IMR-90 (cell line): ENCODE results near the gene CCDC102B. TPM values are rescaled to one million over a fixed set of nuclear protein-coding genes. Genes with fewer than 3 reads are reported as not detected.

Source experiments
- ATAC-seq: fragments of 200-7000 bp; cut with Tn5 transposase; 2 replicates; pipeline ENCODE4 v1.9.1; 2020; ENCODE audit warnings: low read depth, mild to moderate bottlenecking, moderate library complexity
- BruUV-seq: library from RNA; stranded (reverse); fragments of 400-500 nt; replicated peaks from 2 replicates; lab custom pipeline; 2021; lab: Mats Ljungman, UMichigan
- CTCF ChIA-PET: fragments of 300-600 bp; formaldehyde crosslinking; extraction: SDS; loops from one replicate; lab custom pipeline; 2021; ENCODE audit warnings: antibody characterized with exemption; lab: Yijun Ruan, JAX
- POLR2A ChIA-PET: fragments of 300-600 bp; sonication (Branson Sonifier 250); formaldehyde crosslinking; loops from one replicate; lab custom pipeline; 2022; ENCODE audit warnings: antibody characterized with exemption; ENCODE audit not compliant: unreplicated experiment; lab: Charles Lee
- DNase-seq: peaks from one replicate; pipeline ENCODE4 v3.0.0; 2013
- H2AFZ ChIP-seq: replicated peaks from 2 replicates; pipeline ENCODE3; 2013; ENCODE audit warnings: low read length, mild to moderate bottlenecking; ENCODE audit not compliant: poor library complexity
- H2AK5ac ChIP-seq: 2 replicates; pipeline ENCODE4 v1.6.1; 2013; ENCODE audit warnings: low read depth, low read length, inconsistent platforms
- H2AK9ac ChIP-seq: replicated peaks from 2 replicates; pipeline ENCODE3; 2013; ENCODE audit warnings: mild to moderate bottlenecking, low read depth, low read length, moderate library complexity; ENCODE audit not compliant: poor library complexity
- H2BK120ac ChIP-seq: 2 replicates; pipeline ENCODE4 v1.6.1; 2013; ENCODE audit warnings: low read depth, low read length, inconsistent platforms
- H2BK15ac ChIP-seq: 3 replicates; pipeline ENCODE4 v1.6.1; 2013; ENCODE audit warnings: low read depth, low read length, inconsistent platforms
- H2BK20ac ChIP-seq: 2 replicates; pipeline ENCODE4 v1.6.1; 2013; ENCODE audit warnings: low read depth, mild to moderate bottlenecking, inconsistent platforms, low read length, moderate library complexity
- H2BK5ac ChIP-seq: 2 replicates; pipeline ENCODE4 v1.6.1; 2013; ENCODE audit warnings: mild to moderate bottlenecking, low read depth, low read length, inconsistent platforms; ENCODE audit not compliant: poor library complexity, severe bottlenecking
- H3K14ac ChIP-seq: replicated peaks from 2 replicates; pipeline ENCODE4 v1.6.1; 2013; ENCODE audit warnings: low read depth, low read length, inconsistent platforms
- H3K18ac ChIP-seq: 2 replicates; pipeline ENCODE4 v1.6.1; 2013; ENCODE audit warnings: low read depth, low read length, control low read depth
- H3K23ac ChIP-seq: 2 replicates; pipeline ENCODE4 v1.6.1; 2013; ENCODE audit warnings: low read depth, low read length, inconsistent platforms
- H3K27ac ChIP-seq: 2 replicates; pipeline ENCODE4 v1.5.1; 2013; ENCODE audit warnings: mild to moderate bottlenecking, control low read depth, low read length; ENCODE audit not compliant: insufficient read depth
- H3K27me3 ChIP-seq: 2 replicates; pipeline ENCODE4 v1.6.1; 2013; ENCODE audit warnings: low read length; ENCODE audit not compliant: control insufficient read depth, insufficient read depth
- H3K36me3 ChIP-seq: 2 replicates; pipeline ENCODE4 v1.6.1; 2013; ENCODE audit warnings: low read length, mixed read lengths; ENCODE audit not compliant: control insufficient read depth, insufficient read depth
- H3K4ac ChIP-seq: 2 replicates; pipeline ENCODE4 v1.6.1; 2013; ENCODE audit warnings: low read depth, low read length, inconsistent platforms
- H3K4me1 ChIP-seq: 2 replicates; pipeline ENCODE4 v1.6.1; 2013; ENCODE audit warnings: low read length, mixed read lengths; ENCODE audit not compliant: control insufficient read depth, insufficient read depth
- H3K4me2 ChIP-seq: 2 replicates; pipeline ENCODE4 v1.6.1; 2013; ENCODE audit warnings: low read depth, mild to moderate bottlenecking, control low read depth, low read length, moderate library complexity
- H3K4me3 ChIP-seq: 2 replicates; pipeline ENCODE4 v1.5.1; 2013; ENCODE audit warnings: low read depth, mild to moderate bottlenecking, control low read depth, low read length, moderate library complexity; ENCODE audit not compliant: insufficient read depth
- H3K56ac ChIP-seq: 2 replicates; pipeline ENCODE4 v1.6.1; 2013; ENCODE audit warnings: low read length, inconsistent platforms; ENCODE audit not compliant: insufficient read depth; ENCODE audit errors: extremely low read depth
- H3K79me1 ChIP-seq, 2 experiments: 2 replicates each; pipeline ENCODE4 v1.6.1; 2013; ENCODE audit warnings: low read length in 2 of 2, inconsistent platforms in 1 of 2, low read depth in 1 of 2
- H3K9ac ChIP-seq: 2 replicates; pipeline ENCODE4 v1.6.1; 2013; ENCODE audit warnings: low read depth, low read length, control low read depth
- H3K9me1 ChIP-seq: 2 replicates; pipeline ENCODE4 v1.6.1; 2013; ENCODE audit warnings: low read length, inconsistent platforms; ENCODE audit not compliant: insufficient read depth
- H3K9me3 ChIP-seq: 2 replicates; pipeline ENCODE4 v1.6.1; 2013; ENCODE audit warnings: low read length; ENCODE audit not compliant: control insufficient read depth, insufficient read depth
- H4K20me1 ChIP-seq: 2 replicates; pipeline ENCODE4 v1.6.1; 2013; ENCODE audit warnings: low read length, inconsistent platforms; ENCODE audit not compliant: insufficient read depth
- H4K5ac ChIP-seq: 2 replicates; pipeline ENCODE4 v1.6.1; 2013; ENCODE audit warnings: mild to moderate bottlenecking, low read depth, low read length, control low read depth
- H4K8ac ChIP-seq, 2 experiments: 2 replicates each; pipeline ENCODE4 v1.6.1; 2013; ENCODE audit warnings: low read depth in 2 of 2, low read length in 2 of 2, control low read depth in 1 of 2, inconsistent platforms in 1 of 2
- H4K91ac ChIP-seq: 2 replicates; pipeline ENCODE4 v1.6.1; 2013; ENCODE audit warnings: low read depth, low read length, inconsistent platforms; ENCODE audit not compliant: insufficient read depth
- BHLHE40 ChIP-seq: fragments of 150-350 bp; IDR thresholded peaks from 2 replicates; pipeline ENCODE4 v1.6.1; 2016; ENCODE audit warnings: mild to moderate bottlenecking, low read depth, low read length
- CEBPB ChIP-seq: IDR thresholded peaks from 2 replicates; pipeline ENCODE4 v1.6.1; 2012; ENCODE audit warnings: low read depth, low read length, improper control_type of control experiment
- CHD1 ChIP-seq: IDR thresholded peaks from 2 replicates; pipeline ENCODE4 v1.6.1; 2012; ENCODE audit warnings: low read depth, low read length, improper control_type of control experiment
- FOS ChIP-seq: fragments of 150-350 bp; IDR thresholded peaks from 2 replicates; pipeline ENCODE4 v1.6.1; 2016; ENCODE audit warnings: low read depth, low read length
- MAFK ChIP-seq: IDR thresholded peaks from 2 replicates; pipeline ENCODE4 v1.6.1; 2012; ENCODE audit warnings: low read depth, low read length, improper control_type of control experiment
- MAZ ChIP-seq: IDR thresholded peaks from 2 replicates; pipeline ENCODE4 v1.6.1; 2012; ENCODE audit warnings: low read depth, mild to moderate bottlenecking, low read length, improper control_type of control experiment, moderate library complexity, borderline replicate concordance
- MXI1 ChIP-seq: IDR thresholded peaks from 2 replicates; pipeline ENCODE4 v1.6.1; 2012; ENCODE audit warnings: low read depth, mild to moderate bottlenecking, low read length, moderate library complexity, borderline replicate concordance
- POLR2A ChIP-seq: IDR thresholded peaks from 2 replicates; pipeline ENCODE4 v1.6.1; 2012; ENCODE audit warnings: mild to moderate bottlenecking, low read depth, low read length
- RAD21 ChIP-seq: IDR thresholded peaks from 2 replicates; pipeline ENCODE4 v1.6.1; 2012; ENCODE audit warnings: low read length, improper control_type of control experiment
- RCOR1 ChIP-seq: IDR thresholded peaks from 2 replicates; pipeline ENCODE4 v1.6.1; 2012; ENCODE audit warnings: mild to moderate bottlenecking, low read length, improper control_type of control experiment; ENCODE audit not compliant: insufficient replicate concordance
- RFX5 ChIP-seq: IDR thresholded peaks from 2 replicates; pipeline ENCODE4 v1.8.0; 2012; ENCODE audit warnings: low read depth, mild to moderate bottlenecking, low read length, moderate library complexity
- SMC3 ChIP-seq: fragments of 150-350 bp; IDR thresholded peaks from 2 replicates; pipeline ENCODE4 v1.6.1; 2016; ENCODE audit warnings: low read depth, mild to moderate bottlenecking, antibody characterized with exemption, low read length, moderate library complexity
- WGBS, 2 experiments: methylation state at CpG; one replicate each; pipeline versions ENCODE4 v1.1.5 to v1.1.7; 2013; ENCODE audit warnings: missing lambda C conversion rate in 2 of 2; ENCODE audit not compliant: insufficient read length in 1 of 2; ENCODE audit errors: extremely low coverage in 2 of 2; 5-methylcytosine and 5-hydroxymethylcytosine counted together
- dilution Hi-C: fragments of 300-500 bp; cut with HindIII; formaldehyde crosslinking; loops from one replicate; pipeline ENCODE4 v1.14.3; 2018; ENCODE audit warnings: low sequenced_read_pairs; ENCODE audit not compliant: unreplicated experiment
- in situ Hi-C: fragments of 300-500 bp; cut with MboI; formaldehyde crosslinking; loops from 3 replicates; pipeline ENCODE4 v1.14.3; 2019; ENCODE audit warnings: low sequenced_read_pairs, inconsistent platforms, mixed read lengths
- intact Hi-C: fragments of 100-400 bp; cut with micrococcal nuclease; formaldehyde crosslinking; loops from 2 replicates; pipeline ENCODE4 v1.10.0; 2022
- polyA plus RNA-seq, 3 experiments: library from polyadenylated mRNA; depleted of rRNA; stranded (reverse); fragments of >200 nt; gene quantifications; 2 replicates each; pipeline ENCODE4 v1.2.3, GENCODE V29; 2012; ENCODE audit warnings: low replicate concordance in 1 of 3
- total RNA-seq: library from RNA; depleted of rRNA; stranded (reverse); fragments of >200 nt; gene quantifications from 2 replicates; pipeline ENCODE4 v1.2.3, GENCODE V29; 2012
- TF ChIP-seq, protein P1 (sequence below): fragments of 150-350 bp; IDR thresholded peaks from 2 replicates; pipeline ENCODE4 v1.6.1; 2017; ENCODE audit warnings: mild to moderate bottlenecking, antibody characterized with exemption, low read length, low read depth
- TF ChIP-seq, protein P2 (sequence below): fragments of 150-350 bp; IDR thresholded peaks from 2 replicates; pipeline ENCODE4 v1.6.1; 2016; ENCODE audit warnings: low read depth, mild to moderate bottlenecking, low read length, moderate library complexity, borderline replicate concordance

The CCDC102B gene
- total and polyA plus RNA-seq, 2 of the 4 experiments (the other 2 are of a cell fraction): 0.54 to 1.4 TPM

DNA sequence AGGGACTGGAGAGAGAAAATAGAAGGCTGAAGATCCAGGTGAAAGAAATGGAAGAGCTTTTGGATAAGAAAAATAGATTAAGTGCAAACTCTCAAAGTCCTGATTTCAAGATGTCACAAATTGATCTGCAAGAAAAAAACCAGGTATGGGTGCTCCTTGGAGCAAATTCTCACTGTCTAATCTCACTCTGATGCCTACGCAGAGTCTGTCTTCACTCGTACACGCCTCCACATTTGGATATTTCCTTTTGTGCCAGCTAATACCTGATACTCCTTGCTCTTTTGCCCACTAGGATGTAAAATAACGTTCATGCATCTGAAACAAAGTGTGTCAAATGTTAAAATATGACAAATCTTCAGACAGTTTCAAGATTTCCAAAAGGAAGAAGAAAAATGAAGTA lies 99.4 kb downstream of the CCDC102B start:
- no peaks in the 10 kb centered on the region for H3K4me1 ChIP-seq
- H3K4me2 ChIP-seq: no peak overlapping the region
- no peak overlapping the region for H4K8ac ChIP-seq
- 0 out of 2 replicates have a peak overlapping the region, but pooled peaks have one; percentile 15 for H3K14ac ChIP-seq
- dilution Hi-C loops (no loop called here), in situ Hi-C loops (no loop called here), intact Hi-C loops (no loop called here)
- no peak overlapping the region for H3K56ac ChIP-seq
- H2AK9ac ChIP-seq: no peak overlapping the region
- H3K36me3 ChIP-seq: no peaks in the 10 kb centered on the region
- H2BK15ac ChIP-seq: no peak overlapping the region
- H2AFZ ChIP-seq: no peak overlapping the region
- no peaks in the 10 kb centered on the region for H3K9me3 ChIP-seq
- no peak overlapping the region for H2BK5ac ChIP-seq
- TF ChIP-seq CEBPB: no peak
- TF ChIP-seq RCOR1: no peak
- TF ChIP-seq MXI1: no peak
- no peak for TF ChIP-seq RAD21
- TF ChIP-seq, protein P1, sequence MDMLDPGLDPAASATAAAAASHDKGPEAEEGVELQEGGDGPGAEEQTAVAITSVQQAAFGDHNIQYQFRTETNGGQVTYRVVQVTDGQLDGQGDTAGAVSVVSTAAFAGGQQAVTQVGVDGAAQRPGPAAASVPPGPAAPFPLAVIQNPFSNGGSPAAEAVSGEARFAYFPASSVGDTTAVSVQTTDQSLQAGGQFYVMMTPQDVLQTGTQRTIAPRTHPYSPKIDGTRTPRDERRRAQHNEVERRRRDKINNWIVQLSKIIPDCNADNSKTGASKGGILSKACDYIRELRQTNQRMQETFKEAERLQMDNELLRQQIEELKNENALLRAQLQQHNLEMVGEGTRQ: no peak
- TF ChIP-seq RFX5: no peak
- no peak for TF ChIP-seq POLR2A
- TF ChIP-seq MAFK: no peak
- no peak for TF ChIP-seq BHLHE40
- TF ChIP-seq, protein P2, sequence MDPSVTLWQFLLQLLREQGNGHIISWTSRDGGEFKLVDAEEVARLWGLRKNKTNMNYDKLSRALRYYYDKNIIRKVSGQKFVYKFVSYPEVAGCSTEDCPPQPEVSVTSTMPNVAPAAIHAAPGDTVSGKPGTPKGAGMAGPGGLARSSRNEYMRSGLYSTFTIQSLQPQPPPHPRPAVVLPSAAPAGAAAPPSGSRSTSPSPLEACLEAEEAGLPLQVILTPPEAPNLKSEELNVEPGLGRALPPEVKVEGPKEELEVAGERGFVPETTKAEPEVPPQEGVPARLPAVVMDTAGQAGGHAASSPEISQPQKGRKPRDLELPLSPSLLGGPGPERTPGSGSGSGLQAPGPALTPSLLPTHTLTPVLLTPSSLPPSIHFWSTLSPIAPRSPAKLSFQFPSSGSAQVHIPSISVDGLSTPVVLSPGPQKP: no peak
- TF ChIP-seq MAZ: no peak
- no peak for TF ChIP-seq SMC3
- TF ChIP-seq FOS: no peak
- TF ChIP-seq CHD1: no peak
- H3K79me1 ChIP-seq: no peaks in the 10 kb centered on the region
- H4K5ac ChIP-seq: no peak overlapping the region
- H2BK120ac ChIP-seq: no peak overlapping the region
- WGBS, 2 experiments: no CpG with 5 or more reads among the region's 4 CpGs
- H3K4ac ChIP-seq: no peak overlapping the region
- no TSS peak for BruUV-seq
- H2AK5ac ChIP-seq: no peak overlapping the region
- H4K91ac ChIP-seq: no peak overlapping the region
- POLR2A ChIA-PET: no interaction called here
- DNase-seq: no peak
- H3K4me3 ChIP-seq: no peak overlapping the region
- H3K23ac ChIP-seq: no peak overlapping the region
- H3K27ac ChIP-seq: no peak overlapping the region
- H3K18ac ChIP-seq: no peak overlapping the region
- no peak overlapping the region for H2BK20ac ChIP-seq
- no peaks in the 10 kb centered on the region for H4K20me1 ChIP-seq
- CTCF ChIA-PET: no interaction called here
- ATAC-seq: no peak
- no peaks in the 10 kb centered on the region; the same call in 1 of the 2 replicates for H3K9me1 ChIP-seq
- no peaks in the 10 kb centered on the region for H3K27me3 ChIP-seq
- H3K9ac ChIP-seq: no peak overlapping the region
